HG03175 (cell line): Measurements from ENCODE around the gene TCF12.
A peak's percentile ranks its signal among the peaks of the same experiment; 100 is the strongest.

ENCODE experiments used
- ATAC-seq: cut with Tn5 transposase; IDR thresholded peaks from one replicate; pipeline ENCODE4 v1.9.1; 2021; ENCODE audit warnings: mild to moderate bottlenecking, moderate library complexity; ENCODE audit not compliant: unreplicated experiment

Gene TCF12

DNA sequence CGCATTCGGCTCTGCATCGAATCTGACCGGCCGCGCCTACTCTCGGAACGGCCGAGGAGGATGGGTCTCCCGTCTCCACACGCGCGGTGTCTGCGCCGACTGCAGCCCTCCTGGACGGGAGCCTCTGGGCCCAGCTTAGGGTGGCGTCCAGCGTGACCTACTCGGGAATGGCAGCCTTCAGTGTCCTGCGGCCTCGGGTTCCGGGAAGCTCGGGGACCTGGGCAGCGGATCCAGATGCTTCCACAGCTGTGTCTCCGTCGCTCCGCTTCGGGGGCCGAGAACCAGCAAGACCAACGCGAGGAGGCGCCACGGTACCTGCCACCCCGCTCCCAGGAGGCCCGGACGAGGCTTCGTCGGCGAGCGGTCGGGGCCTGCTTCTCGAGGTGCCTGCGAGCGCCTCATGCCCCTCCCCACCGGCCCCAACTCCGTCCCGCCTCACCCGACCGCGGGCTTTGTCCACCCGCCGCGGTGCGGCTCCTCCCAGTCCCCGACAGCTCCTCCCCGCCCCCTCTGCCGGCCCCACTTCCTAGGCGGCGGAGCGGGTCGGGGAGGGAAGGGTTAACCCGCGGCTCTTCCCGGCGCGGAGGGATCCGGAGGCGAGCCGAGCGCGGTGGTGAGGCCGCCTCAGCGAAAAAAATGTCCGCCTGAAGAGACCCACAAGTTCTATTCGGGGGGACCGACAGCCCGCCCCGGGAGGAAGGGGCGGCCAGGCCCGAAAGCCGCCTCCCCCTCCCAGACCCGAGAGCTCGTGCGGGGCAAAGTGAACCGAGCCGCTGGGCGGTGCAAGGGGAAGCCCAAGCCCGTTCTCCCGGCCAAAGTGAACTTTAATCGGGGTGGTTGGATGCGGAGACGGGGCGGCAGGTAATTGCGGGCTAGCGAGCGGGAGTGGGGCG is at the start of gene TCF12:
TCF12 (plus strand) TSS at position 599 of the 893 bp plus-strand sequence. CDS start 1,270 bp downstream, outside the sequence.
- ATAC-seq, result peak; percentile 78

DNA sequence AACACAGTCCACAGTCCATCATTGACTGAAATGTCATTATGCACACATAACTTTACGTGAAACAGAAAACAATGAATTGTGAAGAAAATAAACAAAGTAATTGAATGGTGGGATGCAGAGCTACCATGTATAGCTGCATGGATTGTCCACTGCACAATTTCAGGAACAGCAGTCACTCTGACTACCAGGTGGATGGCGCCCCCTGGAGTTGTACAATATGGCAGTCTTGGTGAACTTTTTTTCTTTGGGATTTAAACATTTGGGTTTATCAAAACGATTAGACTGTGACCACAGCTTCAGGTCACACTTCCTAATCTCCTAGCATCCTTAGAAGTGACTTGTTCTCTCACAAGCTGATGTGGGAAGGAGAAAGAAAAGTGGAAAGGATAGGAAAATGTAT is 48.9 kb upstream of the TCF12 start:
- ATAC-seq, result no peak

DNA sequence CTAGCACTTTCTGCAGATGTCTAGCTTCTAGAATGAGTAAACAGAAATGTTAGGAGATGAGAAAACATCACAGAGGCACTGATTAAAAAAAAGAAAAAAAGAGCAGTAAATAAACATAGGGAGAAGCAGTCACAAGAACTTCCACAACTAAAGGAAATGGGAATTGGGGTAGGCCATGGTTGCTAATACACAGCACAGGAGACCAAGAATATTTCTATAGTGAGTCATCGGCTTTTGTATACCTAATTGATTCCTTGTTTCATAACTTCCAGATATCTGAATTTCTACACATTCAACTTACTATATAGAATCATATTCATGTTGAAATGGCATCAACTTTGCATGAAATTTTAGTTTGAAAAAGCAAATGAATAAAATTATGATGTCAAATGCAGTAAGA is 47.3 kb upstream of the TCF12 start:
- no peak for ATAC-seq

GRCh38 chr15:56871867-56872266 is 46.6 kb upstream of the TCF12 start:
- no peak for ATAC-seq

GRCh38 chr15:56877255-56877970 is 41.0 kb upstream of the TCF12 start:
- ATAC-seq, result no peak

DNA sequence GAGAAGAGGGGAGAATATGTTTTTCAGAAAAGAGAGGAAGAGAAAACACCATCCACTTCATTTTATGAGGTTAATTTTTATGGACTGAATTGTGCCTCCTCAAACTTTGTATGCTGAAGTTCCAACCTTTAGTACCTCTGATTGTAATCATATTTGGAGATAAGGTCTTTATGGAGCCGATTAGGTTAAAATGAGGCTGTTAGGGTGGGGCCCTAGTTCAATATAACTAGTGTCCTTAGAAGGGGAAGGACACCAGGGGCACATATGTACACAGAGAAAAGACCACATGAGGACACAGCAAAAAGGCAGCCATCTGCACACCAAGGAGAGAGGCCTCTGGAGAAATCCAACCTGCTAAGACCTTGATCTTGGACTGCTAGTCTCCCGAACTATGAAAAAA is 38.9 kb upstream of the TCF12 start:
- ATAC-seq, result no peak

DNA sequence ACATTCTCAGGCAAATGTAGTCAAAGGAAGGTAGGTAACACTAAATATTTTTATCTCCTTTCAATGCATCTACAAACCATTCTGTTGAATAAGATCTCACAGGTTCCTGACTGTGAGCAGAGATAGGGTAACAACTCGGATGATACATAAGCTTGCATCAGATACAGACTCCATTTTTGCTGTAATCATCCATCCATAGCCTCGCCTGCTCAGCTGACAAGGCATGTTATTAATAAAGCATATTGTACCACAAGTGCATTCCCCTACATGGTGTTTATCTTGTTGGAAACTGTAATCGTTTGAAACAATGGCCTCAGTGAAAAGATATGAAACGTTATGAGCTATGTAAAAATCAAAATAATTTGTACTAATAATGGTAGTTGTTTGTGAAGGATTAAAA is 35.4 kb upstream of the TCF12 start:
- no peak for ATAC-seq

- ATAC-seq, result peak; percentile 10
These were observed 32.0 kb upstream of the TCF12 start for GRCh38 chr15:56886363-56886931.

GRCh38 chr15:56886932-56887781 is 31.3 kb upstream of the TCF12 start:
- peak; percentile 84 for ATAC-seq

- ATAC-seq, result no peak
These were observed 30.5 kb upstream of the TCF12 start for GRCh38 chr15:56887782-56888438.

GRCh38 chr15:56890038-56890437 is 28.4 kb upstream of the TCF12 start:
- ATAC-seq, result no peak

DNA sequence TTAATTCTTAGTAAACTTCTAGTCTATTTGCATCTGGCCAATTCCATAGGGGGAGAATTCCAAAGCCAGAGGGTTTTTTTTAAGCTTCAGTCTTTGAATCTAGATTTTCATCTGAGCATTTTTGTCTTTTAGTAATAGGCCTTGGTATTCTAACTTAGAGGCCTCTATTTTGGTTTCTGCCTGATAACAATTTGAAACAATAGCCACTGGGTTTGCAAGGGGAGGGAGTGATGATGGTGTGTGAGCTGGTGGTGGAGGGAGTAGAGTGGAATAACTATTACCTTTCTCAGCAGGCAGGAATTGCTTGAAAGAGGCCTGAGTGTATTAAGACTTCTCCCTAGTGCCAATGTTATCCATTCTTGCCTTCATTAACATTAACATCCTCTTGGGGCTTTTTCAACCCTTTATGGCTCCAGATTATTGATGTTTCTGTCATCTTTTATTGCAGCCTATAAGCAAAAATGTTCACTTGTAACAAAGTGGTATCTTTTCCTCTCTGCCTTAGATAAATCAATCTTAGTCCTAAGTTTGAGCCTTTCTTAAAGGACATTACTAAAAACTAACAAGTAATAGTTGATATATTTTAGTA is 26.5 kb upstream of the TCF12 start:
- ATAC-seq, result no peak

GRCh38 chr15:56892659-56893363 is 25.6 kb upstream of the TCF12 start:
- ATAC-seq, result no peak

DNA sequence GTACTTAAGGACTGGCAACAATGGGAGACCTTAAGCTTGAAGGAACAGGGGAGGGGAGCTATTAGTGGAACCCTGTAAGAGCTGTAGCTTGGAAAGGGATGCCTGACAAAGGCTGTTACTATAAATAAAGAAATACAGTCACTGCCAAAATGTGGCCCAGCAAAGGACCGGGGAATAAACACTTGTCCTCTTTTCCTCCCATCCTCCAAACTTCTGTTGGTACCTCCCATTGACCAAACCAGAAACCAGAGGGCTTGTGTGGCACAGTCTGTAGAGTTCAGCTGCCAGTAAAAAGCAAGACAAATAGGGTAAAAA is 25.1 kb upstream of the TCF12 start:
- no peak for ATAC-seq

DNA sequence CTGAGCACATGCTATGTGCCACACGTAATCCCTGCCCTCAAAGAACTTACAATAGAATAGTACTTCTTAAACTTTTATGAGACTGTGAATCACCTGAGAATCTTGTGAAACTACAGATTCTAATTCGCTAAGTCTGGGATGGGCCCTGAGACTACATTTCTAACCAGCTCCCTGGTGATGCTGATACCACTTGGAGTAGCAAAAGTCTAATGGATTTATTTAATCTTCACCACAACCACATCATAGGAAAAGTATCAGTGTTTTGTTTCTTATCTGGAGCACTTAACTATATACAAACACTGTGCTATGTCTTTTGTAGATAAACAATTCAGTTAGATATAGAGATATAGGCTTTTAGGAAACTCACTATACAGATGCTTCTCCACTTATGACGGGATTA is 23.8 kb upstream of the TCF12 start:
- no peak for ATAC-seq

DNA sequence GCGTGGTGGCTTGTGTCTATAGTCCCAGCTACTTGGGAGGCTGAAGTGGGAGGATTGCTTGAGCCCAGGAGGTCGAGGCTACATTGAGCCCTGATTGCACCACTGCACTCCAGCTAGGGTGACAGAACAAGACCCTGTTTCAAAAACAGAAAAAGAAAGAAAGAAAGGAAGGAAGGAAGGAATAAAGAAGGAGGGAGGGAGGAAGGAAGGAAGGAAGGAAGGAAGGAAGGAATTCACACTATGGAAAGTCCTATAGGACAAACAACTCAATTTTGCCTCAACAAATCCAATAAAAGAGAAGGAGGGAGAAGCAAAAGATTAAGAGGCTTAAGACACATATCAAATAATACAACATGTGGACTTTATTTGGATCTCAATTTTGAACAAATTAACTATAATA is 16.5 kb upstream of the TCF12 start:
- no peak for ATAC-seq

GRCh38 chr15:56906766-56907165 is 11.7 kb upstream of the TCF12 start:
- ATAC-seq, result no peak

DNA sequence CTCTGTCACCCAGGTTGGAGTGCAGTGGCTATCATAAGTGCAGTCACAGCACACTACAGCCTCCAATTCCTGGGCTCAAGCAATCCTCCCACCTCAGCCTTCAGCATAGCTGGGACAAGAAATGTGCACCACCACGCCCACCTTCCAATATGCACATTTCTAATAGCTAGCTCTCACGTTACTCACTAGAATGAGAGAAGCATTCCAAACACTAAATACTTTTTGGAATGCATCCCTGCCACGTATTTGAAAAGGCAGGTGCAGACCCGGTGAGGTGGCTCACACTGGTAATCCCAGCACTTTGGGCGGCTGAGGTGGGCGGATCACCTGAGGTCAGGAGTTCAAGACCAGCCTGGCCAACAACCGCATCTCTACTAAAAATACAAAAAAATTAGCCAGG is 7.6 kb upstream of the TCF12 start:
- ATAC-seq, result no peak

DNA sequence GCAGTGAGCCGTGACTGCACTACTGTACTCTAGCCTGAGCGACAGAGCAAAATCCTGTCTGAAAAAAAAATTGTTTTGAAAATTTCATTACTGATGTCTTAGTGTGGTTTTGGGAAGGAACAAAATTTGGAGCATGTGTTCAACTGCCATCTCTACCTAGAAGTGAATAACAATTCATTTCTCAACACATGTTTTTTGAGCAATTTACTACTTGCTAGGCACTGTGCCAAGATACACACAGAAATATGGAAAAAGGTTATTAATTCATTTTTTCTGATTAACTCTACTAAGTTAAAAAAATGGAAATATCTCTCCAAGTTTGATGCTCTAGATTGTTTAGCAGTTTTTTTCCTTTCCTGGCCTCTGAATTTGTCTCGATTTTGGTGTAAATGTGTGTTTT is 5.2 kb upstream of the TCF12 start:
- no peak for ATAC-seq

GRCh38 chr15:56913670-56914069 is 4.8 kb upstream of the TCF12 start:
- no peak for ATAC-seq
